CD8-positive, alpha-beta memory T cell (primary cell): ENCODE results near the gene FBN1. TPM values are rescaled to one million over a fixed set of nuclear protein-coding genes. Genes with fewer than 3 reads are reported as not detected.

Experiments
- CTCF ChIA-PET: fragments of 350-600 bp; sonication (Branson Sonifier 250); formaldehyde crosslinking; loops from one replicate; lab custom pipeline; 2021; ENCODE audit warnings: antibody characterized with exemption; lab: Charles Lee
- POLR2A ChIA-PET: fragments of 350-600 bp; sonication (Branson Sonifier 250); formaldehyde crosslinking; loops from one replicate; lab custom pipeline; 2021; ENCODE audit warnings: antibody characterized with exemption; lab: Charles Lee
- DNase-seq, 5 donors: peaks; one replicate each; pipeline versions ENCODE4 v3.0.0 to v3.0.0-alpha.2; 2020 to 2022; ENCODE audit warnings: mixed read lengths in 1 of 5
- H3K27ac ChIP-seq: one replicate; pipeline ENCODE4 v1.7.0; 2013; ENCODE audit warnings: low read depth, mild to moderate bottlenecking, low read length, moderate library complexity
- H3K27me3 ChIP-seq: 2 replicates; pipeline ENCODE4 v1.7.0; 2013; ENCODE audit warnings: low read length, mild to moderate bottlenecking; ENCODE audit not compliant: insufficient read depth, poor library complexity, severe bottlenecking
- H3K36me3 ChIP-seq: 2 replicates; pipeline ENCODE4 v1.7.0; 2013; ENCODE audit warnings: mild to moderate bottlenecking, low read length, moderate library complexity; ENCODE audit not compliant: insufficient read depth
- H3K4me1 ChIP-seq: 2 replicates; pipeline ENCODE4 v1.7.0; 2013; ENCODE audit warnings: mild to moderate bottlenecking, low read length, moderate library complexity; ENCODE audit not compliant: insufficient read depth
- H3K4me3 ChIP-seq: 2 replicates; pipeline ENCODE4 v1.7.0; 2013; ENCODE audit warnings: mild to moderate bottlenecking, low read length
- H3K9me3 ChIP-seq: 2 replicates; pipeline ENCODE4 v1.7.0; 2013; ENCODE audit warnings: mild to moderate bottlenecking, low read length
- H3K27ac Mint-ChIP-seq, 8 donors: one replicate each; pipeline ENCODE4 v1.8.0; 2020 to 2021; ENCODE audit warnings: mixed read lengths in 8 of 8, mild to moderate bottlenecking in 6 of 8, inconsistent platforms in 3 of 8, moderate library complexity in 3 of 8
- H3K27me3 Mint-ChIP-seq, 2 donors: one replicate each; pipeline ENCODE4 v1.8.0; 2020 to 2021; ENCODE audit warnings: mixed read lengths in 2 of 2, mild to moderate bottlenecking in 1 of 2, moderate library complexity in 1 of 2
- H3K36me3 Mint-ChIP-seq, 3 donors: one replicate each; pipeline ENCODE4 v1.8.0; 2020 to 2021; ENCODE audit warnings: mixed read lengths in 3 of 3, inconsistent platforms in 1 of 3, mild to moderate bottlenecking in 1 of 3
- H3K4me1 Mint-ChIP-seq, 3 donors: one replicate each; pipeline ENCODE4 v1.8.0; 2020 to 2021; ENCODE audit warnings: mixed read lengths in 3 of 3, inconsistent platforms in 1 of 3, mild to moderate bottlenecking in 1 of 3
- H3K4me3 Mint-ChIP-seq, 7 donors: one replicate each; pipeline ENCODE4 v1.8.0; 2020 to 2021; ENCODE audit warnings: mixed read lengths in 7 of 7, mild to moderate bottlenecking in 6 of 7, moderate library complexity in 4 of 7, inconsistent platforms in 2 of 7
- H3K9me3 Mint-ChIP-seq, 5 donors: one replicate each; pipeline ENCODE4 v1.8.0; 2020 to 2022; ENCODE audit warnings: mixed read lengths in 5 of 5, mild to moderate bottlenecking in 3 of 5, moderate library complexity in 2 of 5, inconsistent platforms in 1 of 5
- polyA plus RNA-seq: library from polyadenylated mRNA; unstranded; fragments of 300-500 nt; fragmentation: Illumina TruSeq; gene quantifications from one replicate; pipeline ENCODE4 v1.2.3, GENCODE V29; 2021
- total RNA-seq, 2 experiments: library from RNA; stranded (reverse); gene quantifications; one replicate each; pipeline ENCODE4 v1.2.3, GENCODE V29; 2021

Gene FBN1
- total and polyA plus RNA-seq, 3 experiments from 2014 or later = 0.13 to 0.46 (median 0.21) TPM

DNA sequence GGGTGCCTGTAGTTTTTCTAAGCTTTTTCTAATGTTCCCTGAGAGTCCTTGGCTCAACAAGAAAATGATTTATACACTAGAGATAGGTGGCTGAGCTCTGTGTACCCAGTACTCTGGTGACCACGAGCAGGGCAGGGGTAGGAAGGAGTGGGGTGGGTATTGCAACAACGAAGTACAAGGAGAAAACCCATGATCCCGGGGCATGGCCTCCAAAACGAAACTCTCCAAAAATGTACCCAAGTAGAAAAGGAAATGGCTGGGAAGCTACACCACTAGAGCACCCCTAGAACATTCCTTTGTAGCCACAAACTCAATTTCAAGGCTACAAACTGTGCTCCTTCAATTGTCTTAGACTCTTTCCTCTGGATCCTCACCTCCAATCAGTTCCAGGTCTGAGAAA is 175.4 kb downstream of the FBN1 start:
- Mint-ChIP-seq H3K9me3 (no peaks in the 10 kb centered on the region), H3K4me1 (no peaks in the 10 kb centered on the region), H3K27me3 (peaks cover 0 to 2% of the 10 kb centered on the region in 2 donors), H3K4me3 (no peak overlapping the region), H3K27ac (no peak overlapping the region), H3K36me3 (no peaks in the 10 kb centered on the region)
- Histone ChIP-seq H3K27me3 (no peaks in the 10 kb centered on the region), H3K4me1 (no peaks in the 10 kb centered on the region), H3K9me3 (no peaks in the 10 kb centered on the region), H3K4me3 (no peak overlapping the region), H3K36me3 (no peaks in the 10 kb centered on the region), H3K27ac (no peak overlapping the region)
- DNase-seq = no peak
- ChIA-PET POLR2A (no interaction called here), CTCF (no interaction called here)

DNA sequence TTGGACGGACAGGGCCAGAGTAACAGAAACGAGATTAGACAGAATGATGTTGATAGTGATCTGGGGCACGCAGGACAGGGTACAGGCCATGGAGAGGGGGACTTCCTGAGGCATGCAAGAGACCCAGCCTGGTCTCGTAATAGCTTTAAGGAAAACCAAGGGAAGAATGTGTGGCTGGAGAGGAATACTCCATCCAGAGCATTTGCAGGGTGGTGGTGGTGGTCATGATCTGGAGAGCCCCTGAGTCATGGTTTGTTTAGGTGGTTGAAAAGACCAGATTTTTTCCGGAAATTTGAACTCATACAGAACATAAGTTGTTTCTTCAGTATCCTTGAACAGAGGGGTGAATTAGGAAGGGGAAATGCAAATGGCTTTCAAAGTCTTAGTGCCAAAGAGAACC is 175.8 kb downstream of the FBN1 start:
- Histone ChIP-seq H3K4me1 (no peaks in the 10 kb centered on the region), H3K9me3 (no peaks in the 10 kb centered on the region), H3K4me3 (no peak overlapping the region), H3K27me3 (no peaks in the 10 kb centered on the region), H3K36me3 (no peaks in the 10 kb centered on the region), H3K27ac (no peak overlapping the region)
- ChIA-PET POLR2A (no interaction called here), CTCF (no interaction called here)
- Mint-ChIP-seq H3K27me3 (peaks cover 0 to 2% of the 10 kb centered on the region in 2 donors), H3K36me3 (no peaks in the 10 kb centered on the region), H3K4me3 (no peak overlapping the region), H3K4me1 (no peaks in the 10 kb centered on the region), H3K9me3 (no peaks in the 10 kb centered on the region), H3K27ac (no peak overlapping the region)
- DNase-seq = no peak

DNA sequence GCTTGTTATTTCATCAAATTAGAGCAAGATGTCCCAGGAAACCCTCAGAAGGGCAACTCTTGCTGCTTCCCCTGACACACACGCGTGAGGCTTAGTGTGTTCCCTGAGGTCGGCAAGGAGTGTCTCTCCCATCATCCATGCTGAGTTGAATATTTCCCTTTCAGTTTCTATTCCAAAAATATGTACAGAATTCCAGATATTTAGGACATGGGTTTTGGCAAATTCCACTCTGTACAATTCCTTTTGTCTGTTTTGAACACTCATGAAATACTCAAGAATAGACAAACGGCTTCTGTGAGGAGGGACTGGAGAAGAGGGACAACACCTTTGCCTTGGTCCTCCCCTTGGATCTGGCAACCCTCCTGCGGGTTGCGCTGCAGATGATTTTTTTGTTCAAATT is 176.2 kb downstream of the FBN1 start:
- H3K27ac ChIP-seq = no peak overlapping the region
- H3K27me3 Mint-ChIP-seq = peaks cover 0 to 2% of the 10 kb centered on the region in 2 donors
- no peak overlapping the region for H3K4me3 Mint-ChIP-seq
- peak overlapping the region in 1 of 8 donors; percentile 10 for H3K27ac Mint-ChIP-seq
- no peaks in the 10 kb centered on the region for H3K4me1 ChIP-seq
- ChIA-PET POLR2A (no interaction called here), CTCF (no interaction called here)
- DNase-seq = no peak
- no peaks in the 10 kb centered on the region for H3K27me3 ChIP-seq
- H3K4me1 Mint-ChIP-seq = no peaks in the 10 kb centered on the region
- H3K36me3 ChIP-seq = no peaks in the 10 kb centered on the region
- no peaks in the 10 kb centered on the region for H3K36me3 Mint-ChIP-seq
- no peaks in the 10 kb centered on the region for H3K9me3 Mint-ChIP-seq
- no peak overlapping the region for H3K4me3 ChIP-seq
- H3K9me3 ChIP-seq = no peaks in the 10 kb centered on the region

DNA sequence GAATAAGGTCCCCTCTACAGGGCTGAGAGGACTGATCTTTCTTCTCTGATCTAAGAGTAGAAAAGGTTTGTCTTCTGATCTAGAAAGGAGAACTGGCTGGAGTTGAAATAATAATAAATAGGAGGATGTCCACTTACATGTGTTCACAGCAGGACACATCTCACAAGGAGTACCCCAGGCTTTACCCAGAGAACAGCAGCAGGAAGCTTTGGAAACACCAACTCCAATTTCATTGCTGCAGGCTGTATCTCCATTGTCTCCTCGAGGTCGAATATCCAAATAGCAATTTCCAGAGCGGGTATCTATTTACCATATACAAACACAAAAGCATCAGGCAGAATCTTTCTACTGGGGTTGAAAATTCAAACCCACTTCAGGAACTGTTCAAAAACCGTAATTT is 177.7 kb downstream of the FBN1 start:
- H3K27ac ChIP-seq = no peak overlapping the region
- POLR2A ChIA-PET = no interaction called here
- Mint-ChIP-seq H3K27me3 (peaks cover 0 to 2% of the 10 kb centered on the region in 2 donors), H3K9me3 (no peaks in the 10 kb centered on the region), H3K27ac (no peak overlapping the region), H3K4me1 (no peaks in the 10 kb centered on the region), H3K4me3 (no peak overlapping the region), H3K36me3 (no peaks in the 10 kb centered on the region)
- CTCF ChIA-PET = no interaction called here
- H3K36me3 ChIP-seq = no peaks in the 10 kb centered on the region
- H3K27me3 ChIP-seq = no peaks in the 10 kb centered on the region
- H3K4me1 ChIP-seq = no peaks in the 10 kb centered on the region
- DNase-seq = no peak
- H3K4me3 ChIP-seq = no peak overlapping the region
- no peaks in the 10 kb centered on the region for H3K9me3 ChIP-seq

DNA sequence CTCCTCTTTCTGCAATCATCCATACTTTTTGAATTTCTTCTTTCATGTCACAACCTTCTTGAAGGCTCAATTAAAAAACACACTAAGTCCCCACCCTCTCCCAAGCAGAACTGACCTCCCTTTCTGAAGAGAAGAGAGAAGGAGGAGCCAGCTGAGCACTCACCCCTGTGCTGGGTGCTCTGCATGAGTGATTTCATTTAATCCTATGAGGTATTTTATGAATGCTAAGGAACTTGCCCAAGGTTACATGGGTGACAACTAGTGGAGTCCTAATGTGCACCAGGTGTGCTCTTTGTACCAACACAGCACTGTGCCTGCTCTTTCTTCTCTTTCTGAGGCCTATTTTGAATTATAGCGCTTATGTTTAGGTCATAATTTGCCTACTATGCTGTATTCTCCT is 178.7 kb downstream of the FBN1 start:
- Mint-ChIP-seq H3K36me3 (no peaks in the 10 kb centered on the region), H3K4me1 (no peaks in the 10 kb centered on the region), H3K9me3 (no peaks in the 10 kb centered on the region), H3K4me3 (no peak overlapping the region), H3K27ac (no peak overlapping the region), H3K27me3 (peaks cover 0 to 2% of the 10 kb centered on the region in 2 donors)
- no peak overlapping the region for H3K27ac ChIP-seq
- no peaks in the 10 kb centered on the region for H3K9me3 ChIP-seq
- no peak overlapping the region for H3K4me3 ChIP-seq
- H3K27me3 ChIP-seq = no peaks in the 10 kb centered on the region
- DNase-seq = no peak
- no peaks in the 10 kb centered on the region for H3K4me1 ChIP-seq
- no peaks in the 10 kb centered on the region for H3K36me3 ChIP-seq
- POLR2A ChIA-PET = no interaction called here
- CTCF ChIA-PET = no interaction called here

DNA sequence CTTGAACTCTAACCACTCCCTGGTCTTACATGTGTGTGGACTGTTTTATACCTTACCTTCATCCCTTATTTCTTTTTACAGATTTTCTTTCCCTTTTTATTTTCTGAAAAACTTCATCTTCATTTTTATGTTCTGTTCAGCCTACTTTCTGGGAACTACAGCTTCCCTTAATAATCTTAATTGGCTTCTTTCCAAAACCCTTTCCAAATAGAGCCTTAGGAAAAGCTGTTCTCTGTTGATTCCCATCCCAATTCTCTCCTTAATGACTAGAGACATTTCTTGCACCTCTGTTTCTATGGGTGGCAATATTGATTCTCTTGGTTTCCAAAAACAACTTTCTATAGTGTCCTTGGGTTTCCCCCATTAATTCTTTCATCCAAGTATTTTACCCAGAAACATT is 179.4 kb downstream of the FBN1 start:
- Mint-ChIP-seq H3K4me3 (no peak overlapping the region), H3K27ac (no peak overlapping the region), H3K36me3 (no peaks in the 10 kb centered on the region), H3K9me3 (no peaks in the 10 kb centered on the region), H3K27me3 (peaks cover 0 to 2% of the 10 kb centered on the region in 2 donors), H3K4me1 (no peaks in the 10 kb centered on the region)
- POLR2A ChIA-PET = no interaction called here
- Histone ChIP-seq H3K27me3 (no peaks in the 10 kb centered on the region), H3K9me3 (no peaks in the 10 kb centered on the region), H3K4me3 (no peak overlapping the region), H3K36me3 (no peaks in the 10 kb centered on the region), H3K4me1 (no peaks in the 10 kb centered on the region), H3K27ac (no peak overlapping the region)
- CTCF ChIA-PET = no interaction called here
- no peak for DNase-seq

DNA sequence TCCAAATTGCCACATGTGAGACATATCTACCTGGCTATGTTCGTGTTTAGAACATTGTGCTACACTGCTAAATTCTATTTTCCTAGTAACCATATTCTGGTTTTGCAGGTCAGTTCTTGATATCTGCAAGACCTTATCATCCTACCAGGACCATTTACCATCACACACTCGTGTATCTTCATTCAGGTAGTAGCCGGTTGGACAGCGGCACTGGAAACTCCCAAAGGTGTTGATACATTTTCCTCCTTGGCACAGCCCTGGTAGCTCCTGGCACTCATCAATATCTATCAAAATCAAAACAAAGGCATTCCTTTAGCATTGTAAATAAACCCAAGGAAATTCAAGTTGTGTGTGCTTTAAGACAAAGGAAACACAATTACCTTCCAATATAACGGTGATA is 180.1 kb downstream of the FBN1 start:
- Mint-ChIP-seq H3K4me3 (no peak overlapping the region), H3K4me1 (no peaks in the 10 kb centered on the region), H3K36me3 (no peaks in the 10 kb centered on the region), H3K9me3 (no peaks in the 10 kb centered on the region), H3K27me3 (peaks cover 0 to 2% of the 10 kb centered on the region in 2 donors), H3K27ac (no peak overlapping the region)
- POLR2A ChIA-PET = no interaction called here
- H3K27me3 ChIP-seq = no peaks in the 10 kb centered on the region
- no peak for DNase-seq
- H3K9me3 ChIP-seq = no peaks in the 10 kb centered on the region
- no peak overlapping the region for H3K4me3 ChIP-seq
- H3K4me1 ChIP-seq = no peaks in the 10 kb centered on the region
- no peak overlapping the region for H3K27ac ChIP-seq
- CTCF ChIA-PET = no interaction called here
- no peaks in the 10 kb centered on the region for H3K36me3 ChIP-seq

DNA sequence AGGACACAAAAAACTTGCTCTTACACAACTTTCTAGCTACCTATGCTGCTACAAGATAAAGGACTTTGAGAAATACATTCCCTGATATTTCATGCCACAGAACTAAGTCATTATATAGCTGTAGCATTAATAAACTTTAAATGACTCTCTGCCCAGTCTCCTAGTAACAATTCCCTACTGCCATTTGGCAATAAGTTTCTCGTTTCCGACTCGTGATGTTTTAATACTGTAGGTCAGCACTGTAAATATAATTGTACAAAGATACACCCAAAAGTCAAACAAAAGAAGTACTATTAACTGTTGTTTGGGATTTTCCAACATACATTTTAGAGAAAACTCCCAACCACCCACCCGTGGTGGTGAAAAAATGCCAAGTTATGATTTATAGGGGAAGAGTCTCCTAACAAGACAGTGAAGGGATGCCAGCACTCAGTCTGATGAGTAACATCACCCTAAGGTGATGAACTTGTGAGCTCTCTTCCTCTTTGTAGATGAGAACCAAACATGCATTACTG is 182.1 kb downstream of the FBN1 start:
- H3K27ac Mint-ChIP-seq = no peak overlapping the region
- H3K36me3 Mint-ChIP-seq = no peaks in the 10 kb centered on the region
- CTCF ChIA-PET = no interaction called here
- DNase-seq = no peak
- H3K9me3 Mint-ChIP-seq = no peaks in the 10 kb centered on the region
- POLR2A ChIA-PET = no interaction called here
- H3K4me3 Mint-ChIP-seq = no peak overlapping the region
- H3K27ac ChIP-seq = no peak overlapping the region
- H3K9me3 ChIP-seq = no peaks in the 10 kb centered on the region
- no peaks in the 10 kb centered on the region for H3K4me1 Mint-ChIP-seq
- no peak overlapping the region for H3K4me3 ChIP-seq
- no peaks in the 10 kb centered on the region for H3K36me3 ChIP-seq
- H3K27me3 ChIP-seq = no peaks in the 10 kb centered on the region
- H3K27me3 Mint-ChIP-seq = peaks cover 0 to 2% of the 10 kb centered on the region in 2 donors
- H3K4me1 ChIP-seq = no peaks in the 10 kb centered on the region

DNA sequence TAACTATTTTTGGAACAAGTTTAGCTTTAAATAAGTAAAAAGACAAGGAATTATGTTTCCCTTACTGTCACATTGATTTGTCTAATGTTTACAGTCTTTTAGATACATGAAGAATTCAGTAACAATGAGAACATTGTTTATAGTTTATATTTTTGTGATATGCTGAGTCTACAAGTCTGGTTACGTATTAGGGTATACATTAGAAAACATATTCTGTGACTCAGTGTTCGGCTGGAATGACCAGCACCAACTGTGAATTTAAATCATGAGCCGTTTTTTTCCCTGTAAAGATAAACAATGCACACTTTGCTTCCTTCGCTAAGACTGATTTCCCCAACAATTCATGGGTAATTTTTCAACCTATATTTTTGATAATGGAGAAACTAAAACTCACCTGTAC is 182.8 kb downstream of the FBN1 start:
- ChIA-PET POLR2A (no interaction called here), CTCF (no interaction called here)
- Mint-ChIP-seq H3K4me3 (no peak overlapping the region), H3K36me3 (no peaks in the 10 kb centered on the region), H3K27ac (no peak overlapping the region), H3K9me3 (no peaks in the 10 kb centered on the region), H3K4me1 (no peaks in the 10 kb centered on the region), H3K27me3 (no peaks in the 10 kb centered on the region)
- no peaks in the 10 kb centered on the region for H3K27me3 ChIP-seq
- H3K36me3 ChIP-seq = no peaks in the 10 kb centered on the region
- no peak for DNase-seq
- H3K4me1 ChIP-seq = no peaks in the 10 kb centered on the region
- no peak overlapping the region for H3K27ac ChIP-seq
- H3K9me3 ChIP-seq = no peaks in the 10 kb centered on the region
- H3K4me3 ChIP-seq = no peak overlapping the region
